Duodenal mucosa (tissue), 2 donors: ENCODE measurements around the gene DCTN3.

ENCODE experiments used
- H3K27ac ChIP-seq: one replicate; pipeline ENCODE4 v1.7.0; 2013; ENCODE audit warnings: low read depth, low read length
- H3K27me3 ChIP-seq, 2 donors: one replicate each; pipeline ENCODE4 v1.7.0; 2013; ENCODE audit warnings: low read length in 2 of 2, control low read depth in 1 of 2; ENCODE audit not compliant: insufficient read depth in 2 of 2, control insufficient read depth in 1 of 2
- H3K36me3 ChIP-seq, 2 donors: one replicate each; pipeline ENCODE4 v1.7.0; 2013; ENCODE audit warnings: low read length in 2 of 2, control low read depth in 1 of 2; ENCODE audit not compliant: insufficient read depth in 2 of 2, control insufficient read depth in 1 of 2
- H3K4me1 ChIP-seq, 2 donors: one replicate each; pipeline ENCODE4 v1.7.0; 2013; ENCODE audit warnings: low read length in 2 of 2, control low read depth in 1 of 2; ENCODE audit not compliant: insufficient read depth in 2 of 2, control insufficient read depth in 1 of 2
- H3K4me3 ChIP-seq, 2 donors: one replicate each; pipeline ENCODE4 v1.7.0; 2013; ENCODE audit warnings: low read length in 2 of 2, low read depth in 1 of 2
- H3K9ac ChIP-seq, 2 donors: one replicate each; pipeline ENCODE4 v1.7.0; 2013; ENCODE audit warnings: low read length in 2 of 2, low read depth in 1 of 2
- H3K9me3 ChIP-seq, 2 donors: one replicate each; pipeline ENCODE4 v1.7.0; 2013; ENCODE audit warnings: low read length in 2 of 2, control low read depth in 1 of 2; ENCODE audit not compliant: control insufficient read depth in 1 of 2

The DCTN3 gene

DNA sequence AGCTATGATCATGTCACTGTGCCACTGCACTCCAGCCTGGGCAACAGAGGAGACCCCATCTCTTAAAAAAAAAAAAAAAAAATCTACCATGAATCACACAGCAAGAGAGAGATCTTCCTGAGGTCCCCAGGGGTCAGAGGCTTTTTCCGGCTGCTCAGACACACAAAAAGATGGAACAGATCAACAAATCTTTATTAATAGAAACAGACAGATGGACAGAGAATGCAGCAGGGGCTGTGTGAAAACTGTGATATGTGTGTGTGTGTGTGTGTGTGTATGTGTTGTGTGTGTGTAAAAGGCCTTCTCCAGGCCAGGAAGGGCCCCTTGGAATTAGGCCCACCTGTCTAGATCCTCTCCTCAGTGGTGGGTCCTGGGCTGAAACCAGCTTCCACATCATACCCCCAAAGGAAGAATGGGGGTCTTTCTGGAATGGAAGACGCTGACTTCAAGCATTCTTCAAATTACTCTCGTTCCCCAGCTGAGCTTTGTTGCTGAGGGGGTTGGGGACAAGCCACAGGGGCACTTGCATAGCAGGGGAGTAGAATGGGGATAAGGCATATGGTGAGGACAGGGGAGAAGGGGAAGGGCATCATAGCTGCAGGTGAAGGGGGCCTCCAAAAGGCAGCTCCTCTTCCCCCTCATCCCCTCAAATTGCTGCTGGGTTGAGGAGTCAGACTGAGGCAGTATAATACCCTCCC is 14.4 kb upstream of the DCTN3 start:
- H3K4me1 ChIP-seq: peaks cover 32 to 39% of the 10 kb centered on the region in 2 donors
- peaks cover 4 to 15% of the 10 kb centered on the region in 2 donors for H3K36me3 ChIP-seq
- H3K4me3 ChIP-seq: no peak overlapping the region
- no peak overlapping the region for H3K27ac ChIP-seq
- no peaks in the 10 kb centered on the region for H3K9me3 ChIP-seq
- H3K9ac ChIP-seq: no peak overlapping the region
- peaks cover 0 to 3% of the 10 kb centered on the region in 2 donors for H3K27me3 ChIP-seq

DNA sequence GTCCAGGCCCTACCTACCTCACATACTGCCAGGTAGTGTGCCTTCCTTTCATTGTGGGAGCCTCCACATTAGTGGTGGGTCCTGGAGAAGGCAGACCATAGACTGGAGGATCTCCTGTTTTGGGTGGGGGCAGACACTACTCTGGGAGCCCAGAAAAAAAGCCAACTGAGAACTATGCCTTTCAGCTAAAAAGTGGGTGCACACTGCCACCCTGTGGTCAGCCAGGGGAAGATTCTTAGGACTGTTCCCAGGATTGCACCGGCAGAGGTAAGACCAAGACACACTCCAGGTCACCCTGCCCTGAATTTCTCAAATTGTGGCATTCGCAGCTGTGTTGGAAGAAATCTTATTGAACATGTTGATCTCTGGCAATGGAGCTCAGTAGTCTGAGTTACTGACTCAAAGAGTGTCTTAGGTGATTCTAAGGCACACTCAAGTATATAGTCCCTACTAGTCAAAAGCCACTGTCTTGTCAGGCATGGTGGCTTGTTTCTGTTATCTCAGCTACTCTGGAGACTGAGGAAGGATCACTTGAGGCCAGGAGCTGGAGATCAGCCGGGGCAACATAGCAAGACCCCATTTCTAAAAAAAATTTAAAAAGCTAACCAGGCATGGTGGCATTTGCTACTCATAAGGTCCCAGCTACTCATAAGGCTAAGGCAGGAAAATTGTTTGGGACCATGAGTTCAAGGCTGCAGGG is 13.7 kb upstream of the DCTN3 start:
- Histone ChIP-seq H3K27ac (no peak overlapping the region), H3K36me3 (peaks cover 4 to 15% of the 10 kb centered on the region in 2 donors), H3K9me3 (no peaks in the 10 kb centered on the region), H3K27me3 (peaks cover 5 to 9% of the 10 kb centered on the region in 2 donors), H3K4me3 (no peak overlapping the region), H3K4me1 (peaks cover 32 to 44% of the 10 kb centered on the region in 2 donors), H3K9ac (no peak overlapping the region)

DNA sequence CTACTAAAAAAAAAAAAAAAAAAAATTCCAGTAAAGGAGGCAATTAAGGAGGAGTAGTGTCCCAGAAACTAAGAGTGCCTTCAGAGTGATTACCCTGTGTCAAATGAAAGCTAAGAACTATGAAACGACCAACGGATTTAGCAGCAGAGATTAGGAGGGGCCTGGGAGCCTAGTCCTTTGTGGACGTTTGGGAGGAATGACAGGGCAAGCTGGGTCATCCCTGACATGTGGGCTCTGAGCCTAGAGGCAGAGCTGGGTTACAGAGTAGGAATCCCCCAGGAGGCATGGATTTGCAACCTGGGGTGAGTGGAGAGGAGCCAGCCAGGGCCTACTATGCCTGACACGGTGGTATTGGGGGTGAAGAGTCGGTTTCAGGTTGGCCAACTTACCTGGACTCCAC is 12.9 kb upstream of the DCTN3 start:
- Histone ChIP-seq H3K36me3 (peaks cover 4 to 15% of the 10 kb centered on the region in 2 donors), H3K9me3 (no peaks in the 10 kb centered on the region)

DNA sequence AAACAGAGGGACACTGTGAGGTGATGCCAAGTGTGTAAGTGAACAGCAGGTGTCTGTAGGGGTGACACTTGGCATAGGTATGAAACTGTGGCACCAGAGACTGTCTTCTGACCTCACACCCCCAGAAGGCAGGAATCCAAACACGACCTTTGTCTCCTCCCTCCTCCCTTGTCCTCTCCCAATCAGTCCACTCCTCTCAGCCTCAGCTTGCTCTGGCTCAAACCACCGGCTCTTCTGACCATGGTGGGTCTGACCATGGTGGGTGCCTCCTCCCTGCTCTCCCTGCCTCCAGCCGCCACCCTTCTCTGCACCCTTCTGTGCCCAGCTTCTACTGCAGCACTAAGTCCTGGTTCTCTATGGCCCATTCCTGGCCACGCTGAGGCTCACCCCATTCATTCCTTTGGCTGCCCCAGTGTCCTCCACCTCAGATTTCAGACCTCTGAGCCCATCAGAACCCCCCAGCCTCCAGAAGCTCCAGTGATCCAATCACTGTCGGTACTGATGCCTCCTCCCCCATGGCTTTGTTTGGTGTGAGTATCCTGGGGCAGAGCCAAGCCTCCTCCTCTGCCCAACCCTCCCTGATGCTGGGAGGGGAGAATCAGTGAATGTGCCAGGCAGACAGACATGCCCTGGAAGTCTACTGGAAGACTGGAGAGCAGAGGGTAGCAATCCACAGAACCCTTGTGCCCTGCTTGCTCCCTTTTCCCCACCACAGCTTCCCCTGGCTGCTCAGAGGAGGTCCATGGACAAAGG is 10.3 kb upstream of the DCTN3 start:
- Histone ChIP-seq H3K36me3 (peaks cover 4 to 11% of the 10 kb centered on the region in 2 donors), H3K9ac (no peak overlapping the region), H3K27me3 (peaks cover 36 to 39% of the 10 kb centered on the region in 2 donors), H3K9me3 (no peaks in the 10 kb centered on the region), H3K4me1 (peaks cover 19 to 21% of the 10 kb centered on the region in 2 donors), H3K4me3 (peak overlapping the region in 1 of 2 donors; percentile 23), H3K27ac (no peak overlapping the region)

More for the DNA sequence above, 12.9 kb upstream of the DCTN3 start:
- peaks cover 10 to 15% of the 10 kb centered on the region in 2 donors for H3K27me3 ChIP-seq
- peaks cover 30 to 41% of the 10 kb centered on the region in 2 donors for H3K4me1 ChIP-seq
- no peak overlapping the region for H3K9ac ChIP-seq
- H3K4me3 ChIP-seq: no peak overlapping the region
- H3K27ac ChIP-seq: no peak overlapping the region

DNA sequence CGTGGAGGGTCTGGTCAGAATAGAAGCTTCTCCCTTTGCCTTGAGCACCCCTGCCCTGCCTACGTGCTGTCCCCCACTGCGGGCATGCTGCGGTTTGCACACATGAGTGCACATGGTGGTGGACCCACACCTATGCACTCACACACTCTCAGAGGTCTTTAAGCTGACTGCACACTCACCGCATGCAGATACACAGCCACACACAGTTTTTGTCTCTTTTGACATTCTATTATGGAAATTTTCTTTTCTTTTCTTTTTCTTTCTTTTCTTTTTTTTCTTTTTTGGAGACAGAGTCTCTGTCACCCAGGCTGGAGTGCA is 9.2 kb upstream of the DCTN3 start:
- H3K9me3 ChIP-seq: no peaks in the 10 kb centered on the region
- peaks cover 19 to 21% of the 10 kb centered on the region in 2 donors for H3K4me1 ChIP-seq
- H3K4me3 ChIP-seq: peak overlapping the region; percentile 45 to 59
- peaks cover 47 to 48% of the 10 kb centered on the region in 2 donors for H3K27me3 ChIP-seq
- H3K9ac ChIP-seq: no peak overlapping the region
- H3K36me3 ChIP-seq: no peaks in the 10 kb centered on the region
- no peak overlapping the region for H3K27ac ChIP-seq

DNA sequence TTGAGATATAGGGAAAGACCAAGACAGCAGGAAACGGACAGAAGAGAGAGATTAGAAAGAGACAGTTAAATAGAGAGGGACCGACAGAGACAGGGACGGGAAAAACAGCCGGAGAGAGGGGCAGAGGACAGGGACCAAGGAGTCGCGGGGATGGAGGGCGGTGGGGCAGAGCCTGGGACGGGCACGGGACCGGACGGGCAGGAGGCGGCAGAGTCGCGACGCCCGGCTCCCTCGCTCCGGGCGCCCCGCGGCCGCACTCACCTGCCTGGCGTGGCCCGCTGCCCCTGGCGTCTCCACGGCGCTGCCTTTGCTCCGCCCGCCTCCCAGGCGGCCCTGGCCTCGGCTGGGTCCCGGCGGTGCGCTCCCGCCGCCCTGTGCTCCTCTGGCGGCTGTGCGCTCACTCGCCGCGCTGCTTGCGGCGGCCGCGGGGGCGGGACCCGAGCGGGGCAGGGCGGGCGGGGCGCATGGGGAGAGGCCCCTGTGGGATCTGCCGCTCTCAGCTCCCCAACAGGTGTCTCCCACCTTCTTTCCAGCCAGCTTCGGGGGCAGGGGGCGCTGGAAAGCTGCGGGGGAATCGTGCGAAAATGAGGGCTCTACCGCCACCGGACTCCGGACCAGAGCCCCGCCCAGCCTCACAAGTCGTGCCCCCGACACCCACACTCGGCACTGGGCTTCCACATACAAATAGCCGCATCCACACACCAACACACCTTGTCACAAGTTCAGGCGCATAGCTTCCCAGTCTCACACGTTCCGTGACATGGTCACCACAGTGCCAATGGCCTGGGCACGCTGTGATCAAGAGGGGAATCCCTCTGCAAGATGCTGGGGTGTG is 8.6 kb upstream of the DCTN3 start, which contains the start of gene ARID3C:
Gene ARID3C (minus strand): TSS at position 411 of the 835 bp plus-strand sequence. CDS start 1,052 bp downstream, outside the sequence.
- H3K4me3 ChIP-seq: peak within 1 kb of the TSS; percentile 45 to 59
- H3K4me1 ChIP-seq: peaks cover 17 to 21% of the 10 kb centered on the region in 2 donors
- H3K9ac ChIP-seq: no peak within 1 kb of the TSS
- H3K27ac ChIP-seq: no peak within 1 kb of the TSS
- H3K27me3 ChIP-seq: peaks cover 53 to 54% of the 10 kb centered on the region in 2 donors
- H3K36me3 ChIP-seq: no peaks in the 10 kb centered on the region
- H3K9me3 ChIP-seq: no peaks in the 10 kb centered on the region

DNA sequence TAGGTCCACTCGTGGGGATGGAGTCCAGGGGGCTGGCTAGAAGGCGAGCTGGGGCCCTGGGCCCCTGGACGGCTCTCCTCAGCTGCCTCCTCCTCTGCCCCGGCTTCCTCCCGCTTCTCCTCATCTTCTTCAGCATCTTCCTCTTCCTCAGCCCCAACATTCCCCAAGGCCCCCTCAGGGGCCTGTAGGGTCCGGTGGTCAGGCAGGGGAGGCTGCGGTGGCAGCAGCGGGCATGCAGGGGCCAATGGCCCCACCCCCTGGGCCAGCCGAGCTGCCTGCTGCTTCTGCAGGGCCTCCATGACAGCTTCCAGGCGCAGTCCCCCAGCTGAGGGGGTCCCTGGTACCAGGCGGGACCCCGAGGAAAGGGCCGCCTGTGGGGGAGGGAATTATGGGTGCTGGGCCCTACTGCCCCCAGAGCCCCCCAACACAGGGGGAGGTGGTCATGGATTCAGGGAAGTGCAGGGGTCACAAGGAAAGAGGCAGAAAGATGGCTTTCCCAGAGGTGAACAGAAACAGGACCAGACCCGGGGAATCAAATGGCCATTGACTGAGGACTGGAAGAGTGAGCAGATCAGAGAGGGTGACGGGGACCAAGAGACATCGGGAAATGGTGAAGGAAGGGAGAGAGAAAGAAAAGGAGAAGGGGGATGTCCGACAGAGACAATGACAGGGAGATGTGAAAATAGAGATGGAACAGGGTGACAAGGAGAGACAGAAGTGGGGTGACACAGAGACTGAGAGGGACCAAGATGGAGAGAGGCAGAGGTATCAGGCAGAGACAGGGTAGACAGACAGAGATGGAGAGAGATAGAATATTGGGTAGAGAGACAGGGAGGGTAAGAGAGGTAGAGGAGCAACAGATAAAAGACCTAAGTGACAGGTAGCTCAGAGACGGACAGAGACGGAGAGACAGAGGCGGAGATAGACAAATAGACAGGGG is 7.7 kb upstream of the DCTN3 start:
- H3K27me3 ChIP-seq: peaks cover 62% of the 10 kb centered on the region in 2 donors
- H3K36me3 ChIP-seq: no peaks in the 10 kb centered on the region
- H3K9ac ChIP-seq: no peak overlapping the region
- no peak overlapping the region for H3K27ac ChIP-seq
- H3K4me1 ChIP-seq: peaks cover 17 to 21% of the 10 kb centered on the region in 2 donors
- H3K9me3 ChIP-seq: no peaks in the 10 kb centered on the region
- H3K4me3 ChIP-seq: peak overlapping the region; percentile 23 to 59

DNA sequence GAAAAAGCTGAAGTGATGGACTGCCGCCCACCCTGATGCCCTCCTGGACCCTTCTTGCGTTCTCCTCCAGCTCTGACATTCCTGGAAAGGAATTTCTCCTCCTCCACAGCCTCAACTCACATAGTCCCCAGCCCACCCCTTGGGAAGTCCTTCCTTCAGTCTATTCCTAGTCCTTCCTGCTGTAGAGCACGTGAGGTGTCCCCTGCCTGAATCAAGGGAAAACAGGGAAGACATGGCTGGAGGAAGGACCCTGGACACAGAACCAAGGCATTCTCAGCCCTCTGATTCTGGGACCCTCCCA is 4.8 kb upstream of the DCTN3 start:
- H3K27ac ChIP-seq: no peak overlapping the region
- H3K9ac ChIP-seq: no peak overlapping the region
- peaks cover 71 to 75% of the 10 kb centered on the region in 2 donors for H3K27me3 ChIP-seq
- H3K9me3 ChIP-seq: no peaks in the 10 kb centered on the region
- no peak overlapping the region for H3K4me3 ChIP-seq
- H3K36me3 ChIP-seq: no peaks in the 10 kb centered on the region
- peaks cover 12 to 18% of the 10 kb centered on the region in 2 donors for H3K4me1 ChIP-seq
